Gastrocnemius medialis (tissue), 4 donors: ENCODE data around the gene CCDC184. TPM values are rescaled to one million over a fixed set of nuclear protein-coding genes. Genes with fewer than 3 reads are reported as not detected.

Experiments
- ATAC-seq, 2 donors: fragments of 150-250 bp; one replicate each; pipeline ENCODE4 v1.9.1; 2016
- DNase-seq, 2 donors: peaks; one replicate each; pipeline ENCODE4 v3.0.0-alpha.2; 2019
- H3K27ac ChIP-seq, 4 donors: fragments of 200-600 bp; sonication (generic); 1 replicate in 1 of 4; 2 replicates in 3 of 4; pipeline ENCODE4 v1.5.1; 2016 to 2018; ENCODE audit warnings: mild to moderate bottlenecking in 2 of 4, moderate library complexity in 1 of 4
- H3K27me3 ChIP-seq, 3 donors: fragments of 200-600 bp; sonication (generic) in 2 of 3; 1 replicate in 1 of 3; 2 replicates in 2 of 3; pipeline versions ENCODE4 v1.5.1 to v1.6.0; 2016 to 2019; ENCODE audit warnings: mild to moderate bottlenecking in 1 of 3, moderate library complexity in 1 of 3
- H3K36me3 ChIP-seq, 2 donors: fragments of 200-600 bp; sonication (generic) in 1 of 2; one replicate each; pipeline ENCODE4 v1.5.1; 2017 to 2018
- H3K4me1 ChIP-seq, 2 donors: fragments of 200-600 bp; sonication (generic) in 1 of 2; one replicate each; pipeline ENCODE4 v1.5.1; 2016 to 2017; ENCODE audit warnings: mild to moderate bottlenecking in 2 of 2
- H3K4me3 ChIP-seq, 4 donors: fragments of 200-600 bp; sonication (generic) in 3 of 4; 1 replicate in 1 of 4; 2 replicates in 3 of 4; pipeline ENCODE4 v1.5.1; 2016 to 2019; ENCODE audit warnings: mild to moderate bottlenecking in 2 of 4
- H3K9me3 ChIP-seq, 3 donors: fragments of 200-600 bp; sonication (generic) in 2 of 3; 1 replicate in 1 of 3; 2 replicates in 2 of 3; pipeline ENCODE4 v1.5.1; 2016 to 2019
- CTCF ChIP-seq, 5 experiments: fragments of 450-650 bp in 3 of 5; fragments of 200-600 bp in 2 of 5; sonication (generic) in 2 of 5; IDR thresholded peaks in 4 of 5; conservative IDR thresholded peaks in 1 of 5; 1 replicate in 4 of 5; 2 replicates in 1 of 5; pipeline ENCODE4 v1.5.1; 2016 to 2019; ENCODE audit warnings: antibody characterized with exemption in 5 of 5, mild to moderate bottlenecking in 3 of 5, moderate library complexity in 3 of 5
- POLR2A ChIP-seq, 2 donors: fragments of 450-650 bp; IDR thresholded peaks; one replicate each; pipeline ENCODE4 v1.6.1; 2017; ENCODE audit warnings: antibody characterized with exemption in 2 of 2, mild to moderate bottlenecking in 2 of 2, moderate library complexity in 2 of 2
- in situ Hi-C, 4 donors: fragments of 200-750 bp; cut with MboI; loops; one replicate each; pipeline versions ENCODE4 v1.15.0 to v1.8.0; 2017; ENCODE audit warnings: low sequenced_read_pairs in 4 of 4
- intact Hi-C: fragments of 100-400 bp; cut with DNase I; formaldehyde crosslinking; loops from one replicate; pipeline ENCODE4 v1.15.1; 2023; ENCODE audit warnings: low total_unique reads
- total RNA-seq, 4 donors: library from RNA; depleted of rRNA; stranded (reverse); fragments of >200 nt; gene quantifications; one replicate each; pipeline versions ENCODE4 v1.1.0 to v1.2.3, GENCODE V29; 2016

Gene CCDC184
- total RNA-seq, 4 donors from 2014 or later = 0.38 to 2.0 (median 1.1) TPM

GRCh38 chr12:48197549-48197970, 14.1 kb downstream of the CCDC184 start:
- in situ Hi-C loops (loop anchor here in 3 of 4 donors (25.0 kb wide), 1 partner anchor 235 kb away; the partner anchor contains the start of gene TMEM106C (in 3 of the 3)), intact Hi-C loops (loop anchor here (5.0 to 10.0 kb wide), 4 partner anchors 235 to 617 kb away; partner anchors contain the start of genes CACNB3, TMEM106C and VDR)
- Histone ChIP-seq H3K9me3 (no peaks in the 10 kb centered on the region), H3K36me3 (no peaks in the 10 kb centered on the region), H3K27ac (peak overlapping the region; percentile 97 to 100 (median 99)), H3K4me1 (peaks cover 20% of the 10 kb centered on the region in 2 donors), H3K27me3 (no peaks in the 10 kb centered on the region), H3K4me3 (peak overlapping the region; percentile 88 to 94 (median 92))
- DNase-seq = no peak
- ATAC-seq = peak; percentile 34 to 39
- no peak for TF ChIP-seq POLR2A (IDR thresholded peaks at IDR 0.05)
- TF ChIP-seq CTCF (IDR thresholded peaks at IDR 0.05 in 4 of 5, conservative IDR thresholded peaks at IDR 0.05 in 1 of 5) = peak in 4 of 5 experiments; percentile 14 to 54 (median 44)

GRCh38 chr12:48197971-48198671, 14.7 kb downstream of the CCDC184 start:
- TF ChIP-seq CTCF (IDR thresholded peaks at IDR 0.05 in 4 of 5, conservative IDR thresholded peaks at IDR 0.05 in 1 of 5) (no peak), POLR2A (IDR thresholded peaks at IDR 0.05) (peak; percentile 97 to 98)
- peak; percentile 92 to 96 for ATAC-seq
- Histone ChIP-seq H3K36me3 (no peaks in the 10 kb centered on the region), H3K4me1 (peaks cover 20% of the 10 kb centered on the region in 2 donors), H3K9me3 (no peaks in the 10 kb centered on the region), H3K27ac (peak overlapping the region; percentile 97 to 100 (median 99)), H3K4me3 (peak overlapping the region; percentile 88 to 94 (median 92)), H3K27me3 (no peaks in the 10 kb centered on the region)
- intact Hi-C loops = loop anchor here (1.0 to 10.0 kb wide), 7 partner anchors 33 to 617 kb away; partner anchors contain the start of genes CACNB3, CCNT1, TMEM106C and VDR
- peak; percentile 98 to 99 for DNase-seq
- in situ Hi-C loops = loop anchor here in 3 of 4 donors (25.0 kb wide), 1 partner anchor 236 kb away; the partner anchor contains the start of gene TMEM106C (in 3 of the 3)

- peak; percentile 46 to 81 for DNase-seq
- no peaks in the 10 kb centered on the region for H3K27me3 ChIP-seq
- peaks cover 20% of the 10 kb centered on the region in 2 donors for H3K4me1 ChIP-seq
- no peaks in the 10 kb centered on the region for H3K36me3 ChIP-seq
- H3K27ac ChIP-seq = peak overlapping the region; percentile 97 to 100 (median 99)
- intact Hi-C loops = loop anchor here (1.0 to 10.0 kb wide), 7 partner anchors 33 to 616 kb away; partner anchors contain the start of genes CACNB3, CCNT1, TMEM106C and VDR
- no peaks in the 10 kb centered on the region for H3K9me3 ChIP-seq
- no peak for TF ChIP-seq CTCF (IDR thresholded peaks at IDR 0.05 in 4 of 5, conservative IDR thresholded peaks at IDR 0.05 in 1 of 5)
- TF ChIP-seq POLR2A (IDR thresholded peaks at IDR 0.05) = no peak
- in situ Hi-C loops = loop anchor here in 3 of 4 donors (25.0 kb wide), 1 partner anchor 236 kb away; the partner anchor contains the start of gene TMEM106C (in 3 of the 3)
- peak; percentile 59 to 68 for ATAC-seq
- H3K4me3 ChIP-seq = peak overlapping the region; percentile 88 to 94 (median 92)
These were observed 15.2 kb downstream of the CCDC184 start for GRCh38 chr12:48198672-48198971.

- intact Hi-C loops (loop anchor here (1.0 to 10.0 kb wide), 7 partner anchors 34 to 616 kb away; partner anchors contain the start of genes CACNB3, CCNT1, TMEM106C and VDR), in situ Hi-C loops (loop anchor here in 3 of 4 donors (25.0 kb wide), 1 partner anchor 237 kb away; the partner anchor contains the start of gene TMEM106C (in 3 of the 3))
- Histone ChIP-seq H3K4me1 (peaks cover 20% of the 10 kb centered on the region in 2 donors), H3K4me3 (peak overlapping the region; percentile 88 to 94 (median 92)), H3K36me3 (no peaks in the 10 kb centered on the region), H3K9me3 (no peaks in the 10 kb centered on the region), H3K27ac (peak overlapping the region; percentile 97 to 100 (median 99)), H3K27me3 (no peaks in the 10 kb centered on the region)
- DNase-seq = no peak
- no peak for ATAC-seq
- no peak for TF ChIP-seq POLR2A (IDR thresholded peaks at IDR 0.05)
- no peak for TF ChIP-seq CTCF (IDR thresholded peaks at IDR 0.05 in 4 of 5, conservative IDR thresholded peaks at IDR 0.05 in 1 of 5)
These were observed 15.5 kb downstream of the CCDC184 start for GRCh38 chr12:48198985-48199384.
